SU-DHL-6 (cell line): Measurements from ENCODE around the gene TNFRSF11A.

Experiments
- EZH2phosphoT487 ChIP-seq: fragments of 200-600 bp; sonication (generic), shearing (Covaris generic); conservative IDR thresholded peaks from 2 replicates; pipeline ENCODE4 v1.6.1; 2018; ENCODE audit warnings: mild to moderate bottlenecking, antibody characterized with exemption, low read length, moderate library complexity, mixed read lengths
- TF ChIP-seq, protein P1 (sequence below): fragments of 200-600 bp; sonication (generic); IDR thresholded peaks from one replicate; pipeline ENCODE4 v1.5.1; 2017; ENCODE audit warnings: antibody characterized with exemption, mild to moderate bottlenecking, low read length, moderate library complexity; ENCODE audit not compliant: insufficient read depth, poor library complexity, severe bottlenecking

DNA sequence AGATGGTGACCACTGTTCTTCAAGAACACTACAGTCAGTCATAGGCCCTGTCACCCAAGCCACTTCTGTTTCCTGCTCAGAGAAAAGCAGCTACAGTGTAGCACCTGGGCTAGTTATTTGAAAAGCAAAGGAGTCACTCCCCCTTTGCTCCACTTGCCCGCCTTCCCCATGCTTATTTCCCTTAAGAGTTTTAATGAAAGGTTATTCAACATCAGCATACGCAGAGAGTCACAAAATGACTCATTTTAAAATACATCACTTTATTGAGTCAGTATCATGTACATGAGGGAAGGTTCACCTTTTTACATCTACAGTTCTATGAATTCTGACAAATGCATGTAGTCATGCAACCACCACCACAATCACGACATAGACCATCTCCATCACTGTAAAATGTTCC is 71.3 kb downstream of the TNFRSF11A start:
- TF ChIP-seq, protein P1, sequence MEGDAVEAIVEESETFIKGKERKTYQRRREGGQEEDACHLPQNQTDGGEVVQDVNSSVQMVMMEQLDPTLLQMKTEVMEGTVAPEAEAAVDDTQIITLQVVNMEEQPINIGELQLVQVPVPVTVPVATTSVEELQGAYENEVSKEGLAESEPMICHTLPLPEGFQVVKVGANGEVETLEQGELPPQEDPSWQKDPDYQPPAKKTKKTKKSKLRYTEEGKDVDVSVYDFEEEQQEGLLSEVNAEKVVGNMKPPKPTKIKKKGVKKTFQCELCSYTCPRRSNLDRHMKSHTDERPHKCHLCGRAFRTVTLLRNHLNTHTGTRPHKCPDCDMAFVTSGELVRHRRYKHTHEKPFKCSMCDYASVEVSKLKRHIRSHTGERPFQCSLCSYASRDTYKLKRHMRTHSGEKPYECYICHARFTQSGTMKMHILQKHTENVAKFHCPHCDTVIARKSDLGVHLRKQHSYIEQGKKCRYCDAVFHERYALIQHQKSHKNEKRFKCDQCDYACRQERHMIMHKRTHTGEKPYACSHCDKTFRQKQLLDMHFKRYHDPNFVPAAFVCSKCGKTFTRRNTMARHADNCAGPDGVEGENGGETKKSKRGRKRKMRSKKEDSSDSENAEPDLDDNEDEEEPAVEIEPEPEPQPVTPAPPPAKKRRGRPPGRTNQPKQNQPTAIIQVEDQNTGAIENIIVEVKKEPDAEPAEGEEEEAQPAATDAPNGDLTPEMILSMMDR, result no peak
- TF ChIP-seq EZH2phosphoT487, result no peak
